ENCODE measurements around the gene CHMP2A.

DNA sequence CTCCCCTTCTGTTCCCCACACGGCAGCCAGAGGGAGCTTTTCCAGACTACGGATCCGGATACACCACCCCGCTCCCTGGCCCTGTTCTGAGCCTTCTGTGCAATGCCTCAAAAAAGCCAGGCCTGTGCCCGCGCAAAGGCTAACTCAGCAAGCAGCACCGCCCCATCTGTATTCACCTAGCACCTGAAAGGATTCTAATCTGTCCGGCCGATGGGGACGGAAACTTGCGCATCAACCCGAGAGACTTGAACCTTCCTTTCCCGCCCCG is 35.9 kb downstream of the CHMP2A start:
- TF ChIP-seq, protein P1, sequence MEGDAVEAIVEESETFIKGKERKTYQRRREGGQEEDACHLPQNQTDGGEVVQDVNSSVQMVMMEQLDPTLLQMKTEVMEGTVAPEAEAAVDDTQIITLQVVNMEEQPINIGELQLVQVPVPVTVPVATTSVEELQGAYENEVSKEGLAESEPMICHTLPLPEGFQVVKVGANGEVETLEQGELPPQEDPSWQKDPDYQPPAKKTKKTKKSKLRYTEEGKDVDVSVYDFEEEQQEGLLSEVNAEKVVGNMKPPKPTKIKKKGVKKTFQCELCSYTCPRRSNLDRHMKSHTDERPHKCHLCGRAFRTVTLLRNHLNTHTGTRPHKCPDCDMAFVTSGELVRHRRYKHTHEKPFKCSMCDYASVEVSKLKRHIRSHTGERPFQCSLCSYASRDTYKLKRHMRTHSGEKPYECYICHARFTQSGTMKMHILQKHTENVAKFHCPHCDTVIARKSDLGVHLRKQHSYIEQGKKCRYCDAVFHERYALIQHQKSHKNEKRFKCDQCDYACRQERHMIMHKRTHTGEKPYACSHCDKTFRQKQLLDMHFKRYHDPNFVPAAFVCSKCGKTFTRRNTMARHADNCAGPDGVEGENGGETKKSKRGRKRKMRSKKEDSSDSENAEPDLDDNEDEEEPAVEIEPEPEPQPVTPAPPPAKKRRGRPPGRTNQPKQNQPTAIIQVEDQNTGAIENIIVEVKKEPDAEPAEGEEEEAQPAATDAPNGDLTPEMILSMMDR (conservative IDR thresholded peaks at IDR 0.05; ENCODE audit: low read length) = peak; percentile 55
- TF ChIP-seq EZH2phosphoT487 (IDR thresholded peaks at IDR 0.05; ENCODE audit: borderline replicate concordance) = no peak

Measured in Loucy (cell line).